Measurements from ENCODE around the gene ITGA2. TPM values are rescaled to one million over a fixed set of nuclear protein-coding genes. Genes with fewer than 3 reads are reported as not detected.

Gene ITGA2
- total RNA-seq, 2 donors from 2014 or later, result 1.5 to 2.3 TPM

DNA sequence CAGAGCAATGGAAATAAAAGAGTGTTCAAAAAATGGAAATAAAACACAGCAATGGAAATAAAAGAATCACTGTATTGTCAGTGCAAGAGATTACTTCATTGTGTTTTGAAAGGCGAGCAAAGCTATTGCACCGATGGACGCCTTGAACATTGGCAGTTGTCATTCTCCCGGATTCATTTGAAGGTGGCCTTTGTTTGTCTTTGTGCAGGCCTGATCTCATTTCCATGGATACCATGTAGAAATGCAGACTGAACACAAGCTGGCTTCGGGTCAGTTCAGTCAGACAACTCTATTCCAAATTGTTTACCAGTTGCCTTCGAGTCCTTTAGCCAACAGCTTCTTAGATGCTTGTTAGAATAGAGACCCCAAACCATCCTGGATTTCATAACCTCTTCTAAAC, 8.3 kb downstream of the ITGA2 start:
- TF ChIP-seq, protein P1, sequence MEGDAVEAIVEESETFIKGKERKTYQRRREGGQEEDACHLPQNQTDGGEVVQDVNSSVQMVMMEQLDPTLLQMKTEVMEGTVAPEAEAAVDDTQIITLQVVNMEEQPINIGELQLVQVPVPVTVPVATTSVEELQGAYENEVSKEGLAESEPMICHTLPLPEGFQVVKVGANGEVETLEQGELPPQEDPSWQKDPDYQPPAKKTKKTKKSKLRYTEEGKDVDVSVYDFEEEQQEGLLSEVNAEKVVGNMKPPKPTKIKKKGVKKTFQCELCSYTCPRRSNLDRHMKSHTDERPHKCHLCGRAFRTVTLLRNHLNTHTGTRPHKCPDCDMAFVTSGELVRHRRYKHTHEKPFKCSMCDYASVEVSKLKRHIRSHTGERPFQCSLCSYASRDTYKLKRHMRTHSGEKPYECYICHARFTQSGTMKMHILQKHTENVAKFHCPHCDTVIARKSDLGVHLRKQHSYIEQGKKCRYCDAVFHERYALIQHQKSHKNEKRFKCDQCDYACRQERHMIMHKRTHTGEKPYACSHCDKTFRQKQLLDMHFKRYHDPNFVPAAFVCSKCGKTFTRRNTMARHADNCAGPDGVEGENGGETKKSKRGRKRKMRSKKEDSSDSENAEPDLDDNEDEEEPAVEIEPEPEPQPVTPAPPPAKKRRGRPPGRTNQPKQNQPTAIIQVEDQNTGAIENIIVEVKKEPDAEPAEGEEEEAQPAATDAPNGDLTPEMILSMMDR (IDR thresholded peaks at IDR 0.05), result no peak
- Histone ChIP-seq H3K9me3 (no peaks in the 10 kb centered on the region), H3K36me3 (no peaks in the 10 kb centered on the region), H3K27me3 (no peaks in the 10 kb centered on the region), H3K4me1 (no peaks in the 10 kb centered on the region), H3K27ac (no peak overlapping the region), H3K4me3 (no peak overlapping the region)
- no peak for DNase-seq (ENCODE audit: low spot score)

DNA sequence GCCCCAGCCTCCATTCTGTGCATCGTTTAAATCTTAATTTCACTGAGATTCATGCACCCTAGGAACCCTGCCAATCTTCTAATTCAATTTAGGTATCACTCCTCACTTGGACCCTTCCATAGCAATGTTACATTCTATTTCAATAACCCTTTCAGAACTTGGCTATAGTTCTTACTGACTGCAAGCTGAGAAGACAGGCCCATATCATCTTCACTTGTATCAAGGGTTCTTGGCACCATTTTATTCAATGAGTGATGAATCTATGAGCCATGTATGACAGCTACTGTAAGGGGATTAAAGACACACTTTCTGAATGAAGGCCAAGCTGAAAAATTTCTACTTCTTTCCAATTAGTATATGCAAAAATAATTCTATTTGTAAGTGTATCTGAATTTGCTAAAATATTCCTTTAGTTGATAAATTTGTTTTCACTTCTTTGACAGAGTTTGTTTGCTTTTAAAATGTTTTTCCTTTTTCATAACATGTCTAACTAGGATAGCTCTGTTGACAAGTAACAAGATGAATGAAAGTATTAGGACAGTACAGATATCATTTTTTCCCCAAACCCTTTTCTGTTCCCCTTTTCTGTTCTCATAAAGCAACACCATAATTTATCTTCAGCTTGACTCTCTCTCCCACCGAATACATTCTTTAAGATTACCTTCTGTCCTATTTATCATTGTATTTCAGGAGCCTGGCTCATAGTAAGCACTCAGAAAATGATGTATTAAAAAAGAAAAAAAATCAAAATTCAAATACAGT, 9.6 kb downstream of the ITGA2 start:
- Histone ChIP-seq H3K27me3 (no peaks in the 10 kb centered on the region), H3K27ac (no peak overlapping the region), H3K4me3 (no peak overlapping the region), H3K4me1 (no peaks in the 10 kb centered on the region), H3K36me3 (no peaks in the 10 kb centered on the region), H3K9me3 (no peaks in the 10 kb centered on the region)
- no peak for DNase-seq (ENCODE audit: low spot score)
- TF ChIP-seq, protein P1 (IDR thresholded peaks at IDR 0.05), result no peak

DNA sequence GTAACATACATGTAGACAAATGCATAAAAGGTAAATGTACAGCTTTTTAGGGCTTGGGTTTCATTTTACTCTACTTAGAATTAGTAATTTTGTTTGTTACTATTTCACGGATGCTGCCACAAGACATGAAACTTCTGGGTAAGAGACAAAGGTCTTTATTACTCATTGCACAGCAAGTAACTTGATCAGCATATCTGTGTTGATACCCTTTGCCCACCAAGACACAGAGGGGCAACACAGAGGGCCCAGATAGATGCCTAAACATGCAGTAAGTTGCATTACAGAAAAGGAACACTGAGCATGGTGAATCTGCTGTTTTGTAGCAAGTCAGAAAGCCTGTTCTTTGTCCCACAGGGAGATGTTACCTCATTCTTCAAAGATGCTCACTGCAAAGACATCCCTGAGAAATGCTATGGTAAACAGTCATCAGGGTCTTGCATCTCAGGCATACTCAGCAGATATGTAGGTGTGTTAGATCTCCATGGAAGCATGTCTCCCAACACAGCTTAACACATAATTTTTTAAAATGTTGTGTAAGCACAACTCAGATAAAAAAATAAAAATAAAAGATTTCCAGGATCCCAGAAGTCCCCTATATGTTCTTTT, 10.3 kb downstream of the ITGA2 start:
- H3K4me3 ChIP-seq, result no peak overlapping the region
- TF ChIP-seq, protein P1 (IDR thresholded peaks at IDR 0.05), result no peak
- DNase-seq (ENCODE audit: low spot score), result no peak
- no peaks in the 10 kb centered on the region for H3K9me3 ChIP-seq
- H3K36me3 ChIP-seq, result no peaks in the 10 kb centered on the region
- H3K27ac ChIP-seq, result no peak overlapping the region
- H3K27me3 ChIP-seq, result no peaks in the 10 kb centered on the region
- no peaks in the 10 kb centered on the region for H3K4me1 ChIP-seq

DNA sequence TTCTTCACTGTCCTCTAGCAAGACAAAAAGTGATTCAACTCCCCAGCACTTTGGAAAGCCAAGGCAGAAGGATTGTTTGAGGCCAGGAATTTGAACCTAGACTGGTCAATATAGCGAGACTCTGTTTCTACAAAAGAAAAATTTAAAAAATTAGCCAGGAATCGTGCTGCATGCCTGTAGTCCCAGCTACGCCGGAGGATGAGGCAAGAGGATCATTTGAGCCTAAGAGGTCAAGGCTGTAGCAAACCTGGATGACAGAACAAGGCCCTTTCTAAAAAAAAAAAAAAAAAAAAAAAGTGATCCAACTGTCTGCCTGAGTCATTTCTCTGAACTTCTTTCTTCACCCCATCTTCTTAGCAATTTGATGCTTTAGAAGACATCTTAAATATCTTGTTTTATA, 12.4 kb downstream of the ITGA2 start:
- DNase-seq (ENCODE audit: low spot score), result no peak
- TF ChIP-seq, protein P1 (IDR thresholded peaks at IDR 0.05), result no peak
- H3K27me3 ChIP-seq, result no peaks in the 10 kb centered on the region
- no peak overlapping the region for H3K27ac ChIP-seq
- H3K9me3 ChIP-seq, result no peaks in the 10 kb centered on the region
- no peaks in the 10 kb centered on the region for H3K36me3 ChIP-seq
- no peaks in the 10 kb centered on the region for H3K4me1 ChIP-seq
- no peak overlapping the region for H3K4me3 ChIP-seq

GRCh38 chr5:53002491-53002890, 13.3 kb downstream of the ITGA2 start:
- no peak for DNase-seq (ENCODE audit: low spot score)
- H3K4me1 ChIP-seq, result no peaks in the 10 kb centered on the region
- no peak overlapping the region for H3K4me3 ChIP-seq
- no peaks in the 10 kb centered on the region for H3K9me3 ChIP-seq
- no peak overlapping the region for H3K27ac ChIP-seq
- TF ChIP-seq, protein P1 (IDR thresholded peaks at IDR 0.05), result no peak
- no peaks in the 10 kb centered on the region for H3K36me3 ChIP-seq
- H3K27me3 ChIP-seq, result no peaks in the 10 kb centered on the region
